ENCODE data around the gene TSEN15. TPM values are rescaled to one million over a fixed set of nuclear protein-coding genes. Genes with fewer than 3 reads are reported as not detected.
"Not testable (repeated sequence)": the region's sequence is repeated elsewhere in the genome, so short reads cannot be mapped to it uniquely, and the experiment has no call there.

TSEN15 gene
- total RNA-seq, 2 donors from 2014 or later = 17.1 to 23.1 TPM

DNA sequence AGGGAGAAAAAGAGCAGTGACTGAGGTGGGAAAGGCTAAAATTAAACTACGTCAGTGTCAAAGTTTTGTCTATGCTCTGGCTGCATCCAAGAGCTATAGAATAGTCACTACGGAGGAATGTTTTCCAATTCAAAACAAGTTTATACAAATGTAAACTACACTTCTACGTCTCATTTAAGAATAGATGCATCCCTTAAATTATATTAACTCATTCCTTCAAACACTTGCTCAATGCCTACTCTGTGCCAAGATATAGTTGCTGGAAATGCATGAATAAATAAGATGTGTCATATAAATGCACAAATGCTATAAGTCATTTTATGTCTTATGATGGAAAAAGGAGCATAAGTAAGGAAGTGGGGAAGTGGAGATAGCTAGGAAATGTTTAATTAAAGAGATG lies 9.8 kb upstream of the TSEN15 start:
- 75 to 89% methylated on average over 3 of the region's 3 CpGs for WGBS, 2 donors
- Histone ChIP-seq H3K27me3 (no peaks in the 10 kb centered on the region), H3K9me3 (no peaks in the 10 kb centered on the region), H3K4me1 (peaks cover 8% of the 10 kb centered on the region), H3K4me3 (no peak overlapping the region), H3K27ac (no peak overlapping the region), H3K36me3 (replicated peaks in 1 of 2; ENCODE audit: insufficient read depth in 1 of 2, low read depth in 2 of 2) (no peaks in the 10 kb centered on the region)
- TF ChIP-seq, protein P1, sequence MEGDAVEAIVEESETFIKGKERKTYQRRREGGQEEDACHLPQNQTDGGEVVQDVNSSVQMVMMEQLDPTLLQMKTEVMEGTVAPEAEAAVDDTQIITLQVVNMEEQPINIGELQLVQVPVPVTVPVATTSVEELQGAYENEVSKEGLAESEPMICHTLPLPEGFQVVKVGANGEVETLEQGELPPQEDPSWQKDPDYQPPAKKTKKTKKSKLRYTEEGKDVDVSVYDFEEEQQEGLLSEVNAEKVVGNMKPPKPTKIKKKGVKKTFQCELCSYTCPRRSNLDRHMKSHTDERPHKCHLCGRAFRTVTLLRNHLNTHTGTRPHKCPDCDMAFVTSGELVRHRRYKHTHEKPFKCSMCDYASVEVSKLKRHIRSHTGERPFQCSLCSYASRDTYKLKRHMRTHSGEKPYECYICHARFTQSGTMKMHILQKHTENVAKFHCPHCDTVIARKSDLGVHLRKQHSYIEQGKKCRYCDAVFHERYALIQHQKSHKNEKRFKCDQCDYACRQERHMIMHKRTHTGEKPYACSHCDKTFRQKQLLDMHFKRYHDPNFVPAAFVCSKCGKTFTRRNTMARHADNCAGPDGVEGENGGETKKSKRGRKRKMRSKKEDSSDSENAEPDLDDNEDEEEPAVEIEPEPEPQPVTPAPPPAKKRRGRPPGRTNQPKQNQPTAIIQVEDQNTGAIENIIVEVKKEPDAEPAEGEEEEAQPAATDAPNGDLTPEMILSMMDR (IDR thresholded peaks at IDR 0.05) = no peak
- no peak for TF ChIP-seq POLR2A (IDR thresholded peaks at IDR 0.05)
- DNase-seq (no peak), ATAC-seq (no peak)
- intact Hi-C loops (cut with DNase I) = no loop called here

DNA sequence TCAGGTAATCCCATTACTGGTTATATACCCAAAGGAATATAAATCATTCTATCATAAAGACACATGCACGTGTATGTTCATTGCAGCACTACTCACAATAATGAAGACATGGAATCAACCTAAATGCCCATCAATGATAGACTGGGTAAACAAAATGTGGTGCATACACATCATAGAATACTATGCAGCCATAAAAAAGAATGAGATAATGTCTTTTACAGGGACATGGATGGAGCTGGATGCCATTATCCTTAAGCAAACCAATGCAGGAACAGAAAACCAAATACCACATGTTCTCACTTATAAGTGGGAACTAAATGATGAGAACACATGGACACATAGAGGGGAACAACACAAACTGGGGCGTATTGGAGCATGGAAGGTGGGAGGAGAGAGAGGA lies 8.2 kb upstream of the TSEN15 start:
- ATAC-seq; H3K27me3 ChIP-seq; H3K9me3 ChIP-seq; H3K4me3 ChIP-seq; DNase-seq; H3K27ac ChIP-seq; H3K4me1 ChIP-seq; H3K36me3 ChIP-seq (replicated peaks in 1 of 2; ENCODE audit: insufficient read depth in 1 of 2, low read depth in 2 of 2); intact Hi-C loops (cut with DNase I): not testable (repeated sequence)
- WGBS, 2 donors = 78 to 82% methylated on average over 2 of the region's 2 CpGs

DNA sequence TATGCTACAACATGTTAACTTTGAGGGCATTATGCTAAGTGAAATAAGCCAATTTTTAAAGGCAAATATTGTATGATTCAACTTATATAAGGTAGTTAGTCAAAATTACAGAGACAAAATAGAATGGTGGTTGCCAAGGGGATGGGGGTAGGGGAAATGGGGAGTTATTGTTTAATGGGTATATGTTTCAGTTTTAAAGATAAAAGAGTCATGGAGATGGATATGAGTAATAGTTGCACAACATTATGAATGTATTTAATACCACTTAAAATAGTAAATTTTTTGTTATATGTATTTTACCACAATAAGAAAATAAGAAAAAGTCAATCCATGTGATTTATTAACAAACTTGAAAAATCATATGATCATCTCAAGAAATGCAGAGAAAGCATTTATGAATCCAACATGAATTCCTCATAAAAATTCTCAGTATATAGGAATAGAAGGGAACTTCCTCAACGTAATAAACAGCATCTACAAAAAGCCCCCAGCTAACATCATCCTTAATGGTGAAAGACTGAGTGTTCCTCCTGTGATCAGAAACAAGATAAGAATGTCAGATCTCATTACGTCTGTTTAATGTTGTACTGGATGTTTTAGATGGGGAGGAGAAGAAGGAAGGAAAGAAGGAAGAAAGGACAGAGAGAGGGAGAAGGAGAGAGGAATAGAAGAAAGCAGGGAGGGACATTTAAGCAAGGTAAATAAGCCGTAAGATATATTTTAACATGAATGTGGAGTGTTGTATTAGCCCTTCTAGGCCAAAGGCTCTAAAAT lies 6.7 kb upstream of the TSEN15 start:
- 69 to 72% methylated on average over 3 of the region's 3 CpGs for WGBS, 2 donors
- ATAC-seq (no peak), DNase-seq (no peak)
- Histone ChIP-seq H3K4me3 (no peak overlapping the region), H3K9me3 (no peaks in the 10 kb centered on the region), H3K27ac (no peak overlapping the region), H3K27me3 (no peaks in the 10 kb centered on the region), H3K36me3 (replicated peaks in 1 of 2; ENCODE audit: insufficient read depth in 1 of 2, low read depth in 2 of 2) (no peaks in the 10 kb centered on the region), H3K4me1 (no peaks in the 10 kb centered on the region)
- intact Hi-C loops (cut with DNase I) = no loop called here
- TF ChIP-seq, protein P1 (IDR thresholded peaks at IDR 0.05) = no peak
- TF ChIP-seq POLR2A (IDR thresholded peaks at IDR 0.05) = no peak

DNA sequence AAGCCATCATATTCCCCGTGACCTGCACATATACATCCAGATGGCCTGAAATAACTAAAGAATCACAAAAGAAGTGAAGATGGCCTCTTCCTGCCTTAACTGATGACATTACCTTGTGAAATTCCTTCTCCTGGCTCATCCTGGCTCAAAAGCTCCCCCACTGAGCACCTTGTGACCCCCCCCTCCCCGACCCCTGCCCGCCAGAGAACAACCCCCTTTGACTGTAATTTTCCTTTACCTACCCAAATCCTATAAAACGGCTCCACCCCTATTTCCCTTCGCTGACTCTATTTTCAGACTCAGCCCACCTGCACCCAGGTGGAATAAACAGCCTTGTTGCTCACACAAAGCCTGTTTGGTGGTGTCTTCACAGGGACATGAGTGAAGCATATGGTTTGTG lies 4.0 kb upstream of the TSEN15 start:
- 79 to 80% methylated on average over 5 of the region's 5 CpGs for WGBS, 2 donors
- H3K27ac ChIP-seq; H3K9me3 ChIP-seq; DNase-seq; ATAC-seq; H3K36me3 ChIP-seq (replicated peaks in 1 of 2; ENCODE audit: insufficient read depth in 1 of 2, low read depth in 2 of 2); H3K4me3 ChIP-seq; intact Hi-C loops (cut with DNase I); H3K27me3 ChIP-seq: not testable (repeated sequence)
- H3K4me1 ChIP-seq = peaks cover 12% of the 10 kb centered on the region

DNA sequence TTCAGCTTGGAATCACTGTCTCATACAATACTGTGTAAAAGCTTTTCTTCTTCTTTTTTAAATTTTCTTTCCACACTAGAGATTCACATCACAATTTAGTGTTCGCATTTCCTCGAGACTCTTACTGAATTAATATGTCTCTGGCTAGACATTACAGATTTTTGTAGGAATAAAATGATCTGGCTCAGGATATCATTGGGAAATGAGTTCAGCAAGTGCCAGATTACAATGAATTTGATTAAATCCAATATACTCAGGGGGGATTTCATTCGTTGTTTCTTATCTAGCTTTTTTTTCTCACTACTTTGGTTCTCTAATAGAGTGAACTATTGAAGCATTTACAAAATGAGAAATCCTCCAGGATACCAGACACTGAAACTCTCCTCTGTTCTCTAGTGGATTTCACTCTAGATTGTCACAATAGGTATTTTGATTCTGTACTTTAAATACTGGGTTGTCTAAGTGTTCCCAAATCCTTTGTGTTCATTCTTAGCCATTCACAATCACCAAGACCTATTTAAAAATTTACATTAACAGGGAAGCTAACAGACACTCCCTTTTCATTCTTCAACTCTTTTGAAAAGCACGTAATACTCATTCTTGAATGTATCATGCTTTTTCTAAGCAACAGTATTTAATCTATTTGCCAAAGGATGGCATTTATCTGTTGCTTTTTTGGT lies 2.8 kb upstream of the TSEN15 start:
- Histone ChIP-seq H3K27ac (no peak overlapping the region), H3K4me1 (peaks cover 22% of the 10 kb centered on the region), H3K27me3 (no peaks in the 10 kb centered on the region), H3K36me3 (replicated peaks in 1 of 2; ENCODE audit: insufficient read depth in 1 of 2, low read depth in 2 of 2) (no peaks in the 10 kb centered on the region), H3K9me3 (no peaks in the 10 kb centered on the region), H3K4me3 (no peak overlapping the region)
- no peak for ATAC-seq
- 57 to 70% methylated on average over 4 of the region's 4 CpGs for WGBS, 2 donors
- no peak for DNase-seq
- intact Hi-C loops (cut with DNase I) = no loop called here
- TF ChIP-seq, protein P1 (IDR thresholded peaks at IDR 0.05) = no peak
- no peak for TF ChIP-seq POLR2A (IDR thresholded peaks at IDR 0.05)

Data from body of pancreas (tissue), 4 donors.